C1 segment of cervical spinal cord (tissue), 14 donors: Measurements from ENCODE around the gene CHRNA5.

Source experiments
- DNase-seq, 14 donors: peaks; one replicate each; lab custom pipeline; 2025; lab: John Stamatoyannopoulos, UW

CHRNA5 gene

DNA sequence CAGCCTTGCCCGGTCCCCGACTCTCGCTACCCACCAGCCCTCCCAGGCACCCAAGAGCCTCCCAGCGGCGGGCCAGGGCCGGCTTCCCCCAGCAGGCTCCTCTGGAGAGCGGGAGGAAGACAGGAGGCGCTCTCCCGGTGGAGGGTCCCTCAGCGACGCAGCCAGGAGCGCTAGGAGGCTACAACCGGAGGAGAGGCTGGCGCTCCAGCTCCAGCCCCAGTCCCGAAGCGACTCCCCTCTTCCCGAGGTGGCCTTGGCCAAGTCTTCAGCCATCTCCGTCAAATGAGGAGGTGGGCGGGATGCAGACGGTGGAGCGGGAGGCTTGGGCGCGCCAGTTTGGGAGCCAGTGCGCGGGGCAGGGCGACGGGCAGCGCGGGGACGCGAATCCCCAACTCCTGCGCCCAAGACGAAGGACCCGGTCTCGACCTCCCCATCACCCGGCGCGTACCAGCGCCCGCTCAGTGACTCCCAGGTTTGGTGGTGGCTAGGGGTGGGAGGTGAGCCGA is 54.8 kb downstream of the CHRNA5 start:
- DNase-seq, result no peak

DNA sequence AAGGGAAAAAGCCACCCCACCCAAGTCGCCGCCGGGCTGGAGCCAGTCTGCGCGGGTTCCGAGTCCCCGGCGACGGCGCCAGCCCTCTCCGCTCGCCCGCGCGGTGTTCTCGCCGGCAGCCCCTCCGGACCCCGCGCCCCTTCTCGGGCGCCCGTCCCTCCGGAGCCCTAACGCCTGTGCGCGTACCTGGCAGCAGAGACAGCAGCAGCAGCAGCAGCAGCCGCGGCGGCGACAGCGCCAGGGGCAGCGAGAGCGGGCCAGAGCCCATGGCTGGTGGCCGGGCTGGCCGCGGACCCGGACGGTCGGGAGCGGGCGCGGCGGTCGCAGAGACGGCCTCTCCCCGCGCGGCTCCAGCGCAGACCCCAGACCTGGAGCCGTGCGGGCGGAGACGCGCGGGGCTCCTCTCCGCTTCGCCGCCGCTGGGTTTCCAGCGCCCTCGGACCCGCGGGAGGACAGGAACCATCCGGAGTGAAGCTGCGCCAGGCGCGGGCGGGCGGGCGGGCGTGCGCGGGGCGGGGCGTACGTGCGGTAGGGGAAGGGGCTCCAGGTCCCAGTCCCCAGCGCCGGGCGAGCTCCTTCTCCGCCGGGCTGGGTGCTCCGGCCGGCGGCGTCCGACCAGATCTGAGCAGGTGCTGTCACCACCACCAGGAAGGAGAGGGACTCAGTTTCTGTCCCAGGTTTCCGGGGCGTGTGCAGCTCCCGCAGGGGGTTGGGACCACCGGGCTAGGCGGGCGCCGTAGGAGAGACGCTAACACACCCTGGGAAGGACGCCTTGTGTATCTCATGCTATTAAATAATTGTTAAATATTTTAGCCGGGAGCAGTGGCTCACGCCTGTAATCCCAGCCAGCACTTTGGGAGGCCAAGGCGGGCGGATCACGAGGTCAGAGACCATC is 55.5 kb downstream of the CHRNA5 start, which contains the start of gene CHRNA3:
Gene CHRNA3, minus strand, starts transcription at position 470 of the 895 bp plus-strand sequence. Its CDS starts 202 bp downstream, at position 268.
- DNase-seq, result no peak

DNA sequence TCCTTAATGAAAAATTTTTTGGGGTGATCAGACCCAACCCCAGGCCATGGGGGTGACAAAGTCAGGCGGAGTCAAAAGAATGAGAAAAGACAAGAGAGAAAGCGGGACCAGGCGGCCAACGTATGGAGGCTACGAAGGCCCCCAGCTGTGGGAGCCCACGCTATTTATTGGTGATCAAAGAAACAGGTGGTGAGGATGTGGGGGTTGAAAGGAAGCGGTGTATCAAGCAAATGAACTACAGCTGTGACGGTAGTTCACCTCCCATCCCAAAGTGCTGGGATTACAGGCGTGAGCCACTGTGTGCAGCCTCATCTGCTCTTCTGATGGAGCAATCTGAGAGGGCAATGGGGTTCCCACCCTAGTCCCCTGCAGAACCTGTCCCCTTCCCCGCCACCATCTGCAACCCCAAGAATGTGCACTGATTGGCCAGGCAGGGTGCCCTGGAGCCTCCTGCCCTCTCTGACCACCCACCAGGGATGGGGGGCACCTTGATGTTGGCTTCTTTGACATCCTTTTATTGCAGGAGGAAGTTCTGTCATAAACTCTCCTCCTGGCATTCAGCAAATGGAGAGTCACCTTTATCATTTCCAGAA is 56.6 kb downstream of the CHRNA5 start:
- no peak for DNase-seq

DNA sequence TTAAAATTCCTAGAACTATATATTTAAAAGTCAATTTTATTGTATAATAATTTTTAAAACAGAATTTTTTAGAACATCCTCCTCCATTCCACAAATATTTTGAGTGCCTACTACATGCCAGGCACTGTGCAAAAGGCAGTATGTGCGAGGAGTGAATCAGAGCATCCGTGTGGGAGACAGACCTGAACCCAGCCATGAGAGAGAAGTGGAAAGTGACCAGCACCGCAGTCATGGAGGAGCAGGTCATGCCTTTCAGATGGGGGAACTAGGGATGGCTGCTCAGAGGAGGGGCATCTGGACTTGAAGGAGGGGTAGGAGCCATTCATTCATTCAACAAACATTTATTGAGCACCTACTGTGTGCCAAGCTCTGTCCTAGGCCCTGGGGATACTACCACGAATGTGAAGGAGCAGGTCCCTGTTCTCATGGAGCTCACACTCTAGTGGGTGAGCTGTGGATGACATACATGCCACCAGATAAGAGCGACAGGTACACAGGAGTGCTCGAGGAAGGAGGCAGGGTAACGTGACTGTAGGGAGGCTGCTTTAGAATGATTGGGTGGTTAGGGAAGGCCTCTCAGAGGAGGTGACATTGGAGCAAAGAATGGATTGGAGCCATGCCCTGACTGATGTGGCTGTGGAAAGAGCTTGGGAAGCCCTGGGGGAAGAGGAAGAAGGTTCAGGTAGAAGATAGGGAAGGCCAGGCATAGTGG is 58.6 kb downstream of the CHRNA5 start:
- DNase-seq, result no peak

DNA sequence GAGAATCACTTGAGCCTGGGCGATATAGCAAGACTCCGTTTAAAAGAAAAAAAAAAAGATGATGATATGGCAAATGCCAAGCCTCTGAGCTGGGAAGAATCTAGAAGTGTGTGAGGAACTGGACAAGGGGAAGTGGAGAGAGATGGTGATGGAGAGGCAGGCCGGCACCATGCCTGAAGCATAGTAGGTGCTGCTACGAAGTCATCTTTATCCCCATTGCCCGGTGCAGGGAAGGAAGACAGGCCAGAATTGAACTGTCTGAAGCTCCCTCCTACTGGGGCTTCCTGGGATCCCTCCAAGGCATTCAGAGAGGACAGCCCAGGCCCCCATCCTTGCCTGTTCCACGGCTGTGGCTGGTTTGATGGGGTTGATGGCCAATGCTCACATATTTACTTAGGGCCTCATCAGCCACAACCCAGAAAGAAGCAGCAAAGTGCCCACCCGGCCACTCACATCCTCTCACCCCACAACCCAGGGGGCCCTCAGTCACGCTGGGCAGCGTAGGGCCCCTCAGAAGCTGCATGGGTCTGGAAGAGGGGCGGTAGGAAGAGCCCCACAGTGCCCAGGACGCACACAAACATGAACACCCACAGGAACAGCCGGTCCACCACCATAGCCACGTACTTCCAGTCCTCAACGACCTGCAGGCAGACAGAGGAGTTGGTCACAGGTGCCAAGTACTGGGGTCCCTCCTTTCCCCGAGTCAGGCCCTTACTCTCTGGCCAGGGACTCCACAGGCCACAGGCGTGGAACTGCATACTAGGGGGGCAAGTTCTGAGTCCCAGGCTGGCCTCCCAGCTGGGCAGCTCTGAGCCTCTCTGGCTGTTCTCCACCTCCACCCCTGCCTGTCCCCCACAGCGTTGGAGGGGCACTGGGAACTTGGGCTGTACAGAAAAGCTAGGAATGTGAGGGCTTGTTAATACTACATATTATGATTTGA is 59.6 kb downstream of the CHRNA5 start:
- no peak for DNase-seq

DNA sequence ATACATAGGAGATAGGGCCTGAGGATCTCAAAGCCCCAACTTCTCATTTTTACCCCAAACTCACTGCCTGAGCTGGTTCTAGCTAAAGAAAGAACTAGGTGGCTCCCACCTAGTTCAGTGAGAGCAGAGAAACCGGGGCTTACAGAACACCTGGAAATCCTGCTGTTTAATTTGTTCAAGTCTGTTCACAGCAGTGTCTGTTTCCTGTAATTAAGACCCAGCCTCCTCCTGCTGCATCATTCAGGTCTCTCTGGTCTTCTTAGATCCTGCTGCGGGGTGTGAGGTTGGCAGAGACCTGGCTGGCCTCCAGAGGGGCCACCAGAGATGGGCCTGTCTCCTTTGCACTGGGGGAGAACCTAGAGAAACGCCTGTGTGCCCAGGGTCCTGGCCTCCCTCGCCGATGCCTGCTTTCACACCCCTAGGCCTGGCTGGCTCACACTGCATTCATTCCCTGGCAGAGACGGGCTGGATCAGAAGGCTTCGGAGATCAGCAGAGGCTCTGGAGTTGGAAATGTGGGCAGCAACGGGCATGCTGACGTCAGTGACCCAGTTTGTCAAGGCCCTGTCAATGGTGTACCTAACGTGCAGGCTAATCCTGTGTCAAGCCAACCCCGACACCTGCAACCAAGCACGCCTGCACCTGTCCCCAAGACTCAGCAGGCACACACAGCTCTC is 60.4 kb downstream of the CHRNA5 start:
- no peak for DNase-seq

DNA sequence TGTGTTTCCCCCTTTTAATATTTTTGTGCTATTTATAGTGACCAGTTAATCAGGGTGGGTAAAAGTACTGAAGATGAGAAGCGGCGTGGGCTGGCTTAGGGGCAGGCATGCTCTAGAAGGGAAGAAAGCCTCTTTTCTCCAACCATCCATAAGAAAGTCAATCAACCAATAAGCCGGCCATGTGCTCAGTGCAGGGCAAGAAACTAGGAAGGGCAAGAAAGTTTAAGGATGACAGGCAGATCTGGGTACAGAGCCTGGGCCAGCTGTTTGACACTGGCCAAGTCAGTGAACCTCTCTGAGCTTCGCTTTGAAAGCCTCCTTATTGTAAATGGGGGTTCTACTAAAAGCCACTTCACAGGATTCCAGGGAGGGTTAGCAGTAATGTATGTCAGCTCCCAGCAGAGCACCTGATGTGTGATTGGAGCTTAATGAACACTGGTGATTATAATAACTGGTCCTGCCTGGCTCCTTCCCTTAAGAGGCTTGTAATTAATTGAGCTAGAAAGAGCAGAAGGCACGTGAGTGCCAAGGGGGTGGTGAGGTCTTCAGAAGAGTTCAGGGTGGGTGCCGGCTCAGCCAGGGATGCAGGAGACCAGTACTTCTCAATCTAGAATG is 61.2 kb downstream of the CHRNA5 start:
- no peak for DNase-seq

DNA sequence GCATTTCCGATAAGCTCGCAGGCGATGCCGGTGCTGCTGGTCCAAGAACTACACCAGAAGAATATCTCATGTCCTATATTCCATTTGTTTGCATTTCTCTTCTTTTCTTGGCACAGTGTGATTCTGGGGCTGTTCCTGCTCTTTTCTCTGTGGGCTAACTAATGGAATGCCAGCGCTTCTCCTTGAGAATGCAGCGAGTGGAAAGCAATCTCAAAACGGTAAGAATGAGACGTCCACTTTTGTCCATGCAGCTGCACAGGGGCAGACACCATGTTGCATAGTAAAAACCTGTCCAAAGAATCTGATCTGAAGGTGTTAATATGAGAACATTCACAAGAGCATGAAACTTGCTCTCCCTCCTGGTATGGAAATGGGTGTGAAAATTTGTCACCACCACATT is 62.0 kb downstream of the CHRNA5 start:
- DNase-seq, result no peak

DNA sequence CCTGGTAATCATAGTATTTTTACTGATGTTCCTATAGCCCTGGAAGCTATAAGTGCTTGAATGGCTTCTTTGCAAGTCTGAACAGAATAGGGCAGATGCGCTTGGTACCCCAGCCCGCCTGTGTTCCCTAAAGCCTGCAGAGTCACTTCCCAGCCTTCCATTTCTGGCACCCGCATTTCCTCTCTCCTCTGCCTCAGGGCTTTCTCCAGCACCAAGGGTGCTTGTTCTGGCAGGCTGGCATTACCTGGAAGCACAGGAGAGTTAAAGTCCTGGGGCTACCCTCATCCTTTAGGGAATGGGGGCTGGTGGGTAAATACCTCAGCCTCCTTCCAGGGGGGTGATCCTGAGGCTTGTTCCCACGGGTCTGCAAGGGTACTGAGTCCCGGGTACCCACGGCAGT is 62.9 kb downstream of the CHRNA5 start:
- no peak for DNase-seq

DNA sequence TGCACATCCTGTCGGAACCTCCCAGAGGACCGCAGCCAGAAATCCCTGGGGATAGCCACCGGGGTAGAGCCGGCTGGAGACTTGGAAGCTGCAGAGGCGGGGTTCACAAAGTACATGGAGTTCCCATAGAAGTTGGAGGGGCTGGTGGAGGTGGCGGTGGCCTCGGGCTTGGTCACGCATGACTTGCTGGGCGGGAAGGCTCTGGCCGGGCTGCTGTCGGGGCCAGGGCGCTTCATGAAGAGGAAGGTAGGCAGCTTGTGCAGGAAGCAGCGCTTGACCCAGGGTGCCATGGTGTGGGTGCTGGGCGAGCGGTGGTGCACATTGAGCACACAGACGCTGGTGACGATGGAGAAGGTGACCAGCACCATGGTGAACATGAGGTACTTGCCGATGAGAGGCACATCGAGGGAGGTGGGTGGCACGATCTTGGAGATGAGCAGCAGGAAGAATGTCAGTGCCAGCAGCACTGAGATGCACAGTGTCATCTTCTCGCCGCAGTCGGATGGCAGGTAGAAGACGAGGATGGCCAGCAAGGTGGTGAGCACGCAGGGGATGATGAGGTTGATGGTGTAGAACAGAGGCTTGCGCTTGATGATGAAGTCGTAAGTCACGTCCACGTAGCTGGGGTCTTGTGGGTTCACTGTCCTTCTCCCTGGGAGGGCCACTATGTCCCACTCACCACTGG is 63.9 kb downstream of the CHRNA5 start:
- no peak for DNase-seq

DNA sequence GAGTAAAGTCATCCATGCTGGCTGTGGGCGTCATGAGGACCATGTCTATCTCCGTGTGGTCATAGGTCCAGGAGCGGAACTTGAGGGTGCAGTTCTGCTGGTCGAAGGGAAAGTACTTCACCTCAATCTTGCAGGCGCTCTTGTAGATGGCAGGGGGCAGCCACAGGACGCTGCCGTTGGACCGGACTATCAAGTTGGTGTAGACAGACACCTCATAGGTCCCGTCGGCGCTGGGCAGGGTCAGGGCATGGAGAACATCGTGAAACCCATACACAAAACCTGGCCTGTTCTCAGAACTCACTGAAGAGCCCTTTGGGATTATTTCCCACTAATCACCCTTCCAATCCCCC is 64.4 kb downstream of the CHRNA5 start:
- no peak for DNase-seq

DNA sequence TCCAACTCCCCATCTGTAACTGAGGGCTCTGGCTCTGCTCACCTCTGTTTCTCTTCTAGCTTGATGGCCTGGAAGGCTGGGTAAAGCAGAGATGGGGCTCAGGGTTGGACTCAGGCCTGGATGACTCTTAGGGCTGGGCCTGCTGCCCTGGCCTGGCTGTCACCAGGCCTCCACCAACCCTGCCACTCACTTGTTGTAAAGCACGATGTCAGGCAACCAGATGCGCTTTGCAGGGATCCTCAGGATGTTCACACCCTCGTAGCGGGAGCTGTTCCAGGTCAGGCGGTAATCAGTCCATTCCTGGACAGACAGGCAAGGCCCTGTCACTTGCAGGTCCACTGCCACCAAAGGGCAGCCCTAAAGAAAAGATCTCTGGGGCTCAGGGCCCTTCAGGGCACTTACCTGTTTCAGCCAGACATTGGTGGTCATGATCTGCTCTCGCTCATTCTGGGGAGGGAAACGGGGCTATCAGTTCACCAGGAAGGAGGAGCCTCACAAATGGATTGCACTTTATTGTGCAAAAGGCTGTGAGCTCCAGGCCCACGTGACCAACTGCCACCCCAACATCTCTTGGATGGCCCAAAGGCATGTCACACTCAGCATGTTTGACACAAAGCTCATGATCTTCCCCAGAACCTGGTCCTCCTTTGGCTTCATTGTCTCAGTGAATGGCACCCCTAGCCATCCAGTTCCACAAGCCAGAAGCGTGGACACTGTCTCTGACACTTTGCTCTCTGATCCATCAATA is 65.7 kb downstream of the CHRNA5 start:
- no peak for DNase-seq

DNA sequence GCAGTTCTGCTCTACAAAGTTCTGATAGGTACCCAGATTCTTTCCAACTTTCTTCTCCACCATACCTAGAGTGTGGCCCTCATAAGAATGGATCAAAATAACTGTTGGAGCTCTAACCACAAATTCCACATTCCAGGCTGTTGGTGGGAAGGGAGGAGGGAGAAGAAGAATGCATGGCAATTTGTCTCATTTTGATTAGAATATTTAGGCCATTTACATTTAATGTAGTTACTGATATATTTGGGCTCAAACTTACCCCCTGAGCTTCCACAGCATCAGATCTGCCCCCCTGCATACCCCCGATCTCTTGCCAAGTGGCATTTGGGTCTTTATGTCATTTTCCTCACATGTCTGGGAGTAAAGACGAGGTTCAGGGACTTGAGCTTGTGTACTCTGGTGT is 68.0 kb downstream of the CHRNA5 start:
- DNase-seq, result no peak

DNA sequence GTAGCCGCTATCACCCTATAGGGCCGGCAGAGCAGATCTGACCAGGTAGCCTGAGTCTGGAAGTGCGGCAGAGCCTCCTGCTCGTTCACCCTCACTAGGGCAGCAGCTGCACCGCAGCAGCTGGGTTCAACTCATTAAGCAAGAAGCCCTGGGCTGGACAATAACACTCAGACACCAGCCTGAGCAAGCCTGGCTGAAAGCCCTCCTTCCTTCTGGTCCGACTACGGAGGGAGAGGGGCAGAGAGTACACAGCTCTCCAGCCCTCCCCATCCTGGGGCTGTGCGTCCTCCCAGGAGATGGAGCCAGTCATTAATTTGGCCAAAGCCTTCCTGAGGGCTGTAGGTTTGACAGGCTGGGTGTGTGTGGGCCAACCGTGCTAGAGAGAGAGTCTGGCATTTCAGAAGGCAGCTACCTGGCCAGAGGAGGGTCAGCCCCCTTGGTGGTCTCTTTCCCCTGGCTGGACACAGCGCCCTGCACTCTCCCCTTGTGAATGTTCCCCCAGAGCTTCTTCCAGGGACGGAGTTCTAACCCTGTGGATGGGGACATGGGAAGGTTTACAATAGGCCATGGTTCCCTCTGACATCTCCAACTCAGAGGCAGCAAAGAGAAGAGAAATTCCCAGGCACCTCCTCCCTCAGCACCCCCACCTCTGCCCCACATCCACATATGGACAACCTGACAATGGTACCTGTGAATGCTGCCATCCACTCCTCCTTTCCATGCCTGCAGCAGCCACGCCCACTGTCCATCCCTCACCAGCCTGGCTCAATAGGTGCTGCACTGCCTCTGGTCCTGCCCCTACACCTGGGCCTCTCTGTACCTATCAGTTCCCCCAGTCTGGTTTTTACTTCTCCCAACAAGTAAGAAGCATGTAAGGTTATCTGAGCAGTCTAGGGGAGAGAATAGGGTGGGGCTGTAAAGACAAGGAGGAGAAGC is 69.2 kb downstream of the CHRNA5 start:
- no peak for DNase-seq

DNA sequence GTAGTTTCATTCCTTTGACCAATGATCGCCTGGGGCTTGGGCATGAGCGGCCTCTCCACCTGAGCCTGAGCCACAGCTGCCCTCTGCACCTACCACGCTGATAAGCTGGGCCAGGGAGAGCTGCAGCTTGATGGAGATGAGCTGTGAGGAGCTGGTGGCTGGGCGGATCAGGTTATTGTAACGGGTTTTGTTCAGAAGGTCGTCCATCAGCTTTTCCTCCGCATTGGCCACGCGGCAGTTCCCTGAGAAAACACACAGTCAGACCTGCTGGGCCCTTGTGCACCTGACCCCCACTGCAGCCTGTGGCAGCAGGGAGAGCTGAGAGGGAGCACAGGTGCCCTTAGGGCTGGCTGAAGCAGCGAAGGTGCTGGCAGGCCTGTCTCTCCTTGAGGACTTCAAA is 70.0 kb downstream of the CHRNA5 start:
- no peak for DNase-seq

DNA sequence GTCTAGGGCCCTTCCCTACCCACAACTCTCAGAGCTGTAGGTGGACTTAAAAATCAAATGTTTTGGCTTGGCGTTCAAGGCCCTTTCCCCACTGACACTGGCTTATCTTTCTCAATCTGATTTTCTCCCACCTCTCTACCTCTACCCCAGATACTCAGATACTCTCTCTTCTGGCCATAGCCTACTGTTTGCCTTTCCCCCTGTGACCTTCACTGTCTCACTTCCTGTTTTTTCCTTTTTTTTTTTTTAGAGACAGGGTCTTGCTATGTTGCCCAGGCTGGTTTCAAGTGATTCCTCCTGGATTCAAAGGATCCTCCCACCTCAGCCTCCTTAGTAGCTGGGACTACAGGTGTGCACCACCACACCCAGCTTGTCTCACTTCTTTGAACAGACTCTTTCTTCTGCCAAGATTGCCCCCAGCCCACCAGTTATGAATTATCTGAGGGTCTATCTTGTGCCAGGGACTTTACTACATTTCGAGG is 71.1 kb downstream of the CHRNA5 start:
- no peak for DNase-seq

DNA sequence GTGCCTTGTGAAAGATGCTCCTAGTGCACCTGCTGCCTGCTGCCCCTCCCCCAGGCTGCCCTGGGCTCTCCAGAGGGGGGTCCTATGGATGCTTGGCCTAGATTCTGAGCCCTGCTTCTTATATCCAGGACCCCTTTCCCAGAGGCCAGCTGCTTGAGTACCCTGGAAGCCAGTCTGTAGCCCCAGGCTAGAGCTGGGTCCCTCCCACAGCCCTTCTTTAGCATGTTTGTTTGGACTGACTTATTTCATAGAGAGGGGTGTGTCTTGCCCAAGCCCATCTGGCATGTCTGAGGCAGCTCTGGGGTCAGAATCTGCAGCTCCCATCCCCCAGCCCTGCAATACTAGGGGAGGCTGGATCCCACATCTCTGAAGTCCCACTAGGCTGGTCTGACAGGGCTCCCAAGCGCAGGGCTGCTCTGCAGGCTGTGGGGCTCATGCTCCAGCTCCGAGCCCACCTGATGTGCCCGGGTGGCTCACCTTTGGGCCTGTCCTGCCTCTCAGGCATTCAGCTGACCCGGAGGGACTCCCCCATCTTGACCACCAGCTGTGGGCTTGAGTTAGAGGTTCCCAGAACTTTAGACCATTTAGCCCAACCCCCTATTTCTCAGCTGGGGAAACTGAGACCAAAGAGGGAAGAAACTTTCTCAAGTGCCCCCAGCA is 72.6 kb downstream of the CHRNA5 start:
- no peak for DNase-seq
